ENCODE results near the gene DCLK1.

- TF ChIP-seq POLR2A (IDR thresholded peaks at IDR 0.05) = no peak
- no peak for TF ChIP-seq CTCF (IDR thresholded peaks at IDR 0.05)
Observed at GRCh38 chr13:35729926-35730627, 401.1 kb downstream of the DCLK1 start.
